HepG2 (cell line): Measurements from ENCODE around the gene TPRN. TPM values are rescaled to one million over a fixed set of nuclear protein-coding genes. Genes with fewer than 3 reads are reported as not detected.

Experiments used
- ATAC-seq: fragments of 200-7000 bp; cut with Tn5 transposase; 3 replicates; pipeline ENCODE4 v1.9.1; 2020; ENCODE audit warnings: mild to moderate bottlenecking, moderate library complexity
- BruUV-seq: library from RNA; stranded (reverse); fragments of 400-500 nt; replicated peaks from 2 replicates; lab custom pipeline; 2021; lab: Mats Ljungman, UMichigan
- CTCF ChIA-PET: fragments of 300-600 bp; formaldehyde crosslinking; extraction: SDS; loops from one replicate; lab custom pipeline; 2021; ENCODE audit warnings: low total read pairs, inconsistent platforms, low intra/inter-chr PET ratio; lab: Yijun Ruan, JAX
- POLR2A ChIA-PET: fragments of 350-600 bp; sonication (Branson Sonifier 250); formaldehyde crosslinking; loops from one replicate; lab custom pipeline; 2020; ENCODE audit warnings: antibody characterized with exemption, inconsistent platforms; lab: Yijun Ruan, JAX
- DNase-seq: peaks from one replicate; pipeline ENCODE4 v3.0.0-alpha.2; 2015; ENCODE audit warnings: low spot score
- FAIRE-seq: peaks from 3 replicates; lab custom pipeline; 2011; peaks lifted over from hg19 to GRCh38; lab: Jason Lieb, UNC
- H2AFZ ChIP-seq: one replicate; pipeline ENCODE4 v1.6.1; 2011; ENCODE audit warnings: low read length, inconsistent platforms
- H3K27ac ChIP-seq: fragments of 300-600 bp; 3 replicates; pipeline ENCODE4 v1.8.0; 2011; ENCODE audit warnings: mixed run types, mild to moderate bottlenecking, mixed read lengths, low read length, inconsistent platforms; ENCODE audit not compliant: insufficient read depth; ENCODE audit errors: extremely low read length
- H3K27me3 ChIP-seq, 2 experiments: fragments of 200-600 bp in 1 of 2; 2 replicates in 1 of 2; 3 replicates in 1 of 2; pipeline versions ENCODE4 v1.6.0 to v1.8.0; 2011; ENCODE audit warnings: low read length in 2 of 2, mild to moderate bottlenecking in 2 of 2, moderate library complexity in 2 of 2, inconsistent platforms in 1 of 2; ENCODE audit not compliant: insufficient read depth in 2 of 2, control insufficient read depth in 1 of 2
- H3K36me3 ChIP-seq, 2 experiments: fragments of 200-600 bp in 1 of 2; replicated peaks in 1 of 2; 2 replicates in 1 of 2; 3 replicates in 1 of 2; pipeline versions ENCODE4 v1.5.1 to v1.8.0; 2011; ENCODE audit warnings: low read length in 2 of 2, inconsistent platforms in 1 of 2; ENCODE audit not compliant: insufficient read depth in 2 of 2, control insufficient read depth in 1 of 2
- H3K4me1 ChIP-seq: 2 replicates; pipeline ENCODE4 v1.5.1; 2012; ENCODE audit warnings: low read length, inconsistent platforms; ENCODE audit not compliant: insufficient read depth
- H3K4me2 ChIP-seq: 2 replicates; pipeline ENCODE4 v1.6.0; 2011; ENCODE audit warnings: low read depth, low read length, inconsistent platforms
- H3K4me3 ChIP-seq, 3 experiments: fragments of 200-600 bp in 1 of 3; sonication (generic), shearing (Covaris generic) in 1 of 3; replicated peaks in 1 of 3; 2 replicates each; pipeline ENCODE4 v1.5.1; 2011 to 2016; ENCODE audit warnings: low read length in 3 of 3, inconsistent platforms in 2 of 3, low read depth in 2 of 3, mild to moderate bottlenecking in 2 of 3, control low read depth in 1 of 3, mixed read lengths in 1 of 3; ENCODE audit not compliant: insufficient read depth in 1 of 3
- H3K79me2 ChIP-seq: one replicate; pipeline ENCODE4 v1.6.1; 2011; ENCODE audit warnings: low read length, inconsistent platforms; ENCODE audit not compliant: insufficient read depth
- H3K9ac ChIP-seq: 2 replicates; pipeline ENCODE4 v1.6.0; 2011; ENCODE audit warnings: mild to moderate bottlenecking, low read depth, low read length, inconsistent platforms; ENCODE audit not compliant: insufficient read depth
- H3K9me3 ChIP-seq: 2 replicates; pipeline ENCODE4 v1.5.1; 2012; ENCODE audit warnings: mild to moderate bottlenecking, low read length
- H4K20me1 ChIP-seq: 2 replicates; pipeline ENCODE4 v1.6.0; 2011; ENCODE audit warnings: inconsistent platforms, mild to moderate bottlenecking, low read length, moderate library complexity; ENCODE audit not compliant: insufficient read depth
- AKAP8 ChIP-seq: sonication (generic); formaldehyde crosslinking; IDR thresholded peaks from 2 replicates; pipeline ENCODE4 v1.5.1; 2020; ENCODE audit warnings: mild to moderate bottlenecking, missing genetic modification reagents
- FOXA1 ChIP-seq, 2 experiments: fragments of 450-650 bp in 1 of 2; sonication (generic) in 1 of 2; formaldehyde crosslinking in 1 of 2; IDR thresholded peaks; 2 replicates each; pipeline versions ENCODE4 v1.4.0 to v1.6.1; 2016 to 2020; ENCODE audit warnings: missing genetic modification reagents in 1 of 2
- GATAD1 ChIP-seq: IDR thresholded peaks from 2 replicates; pipeline ENCODE4 v1.6.1; 2016; ENCODE audit warnings: missing genetic modification reagents, missing compliant biosample characterization
- GLI4 ChIP-seq: sonication (generic); formaldehyde crosslinking; IDR thresholded peaks from 2 replicates; pipeline ENCODE4 v1.5.1; 2020; ENCODE audit warnings: missing genetic modification reagents, mild to moderate bottlenecking, moderate library complexity, borderline replicate concordance
- MAFG ChIP-seq: sonication (generic); formaldehyde crosslinking; IDR thresholded peaks from 2 replicates; pipeline ENCODE4 v1.5.1; 2020; ENCODE audit warnings: mild to moderate bottlenecking, missing genetic modification reagents
- MIXL1 ChIP-seq: IDR thresholded peaks from 2 replicates; pipeline ENCODE4 v1.6.1; 2016
- RELA ChIP-seq: sonication (generic); formaldehyde crosslinking; IDR thresholded peaks from 2 replicates; pipeline ENCODE4 v1.4.0; 2020; ENCODE audit warnings: missing genetic modification reagents
- ZNF354B ChIP-seq: sonication (generic); formaldehyde crosslinking; IDR thresholded peaks from 2 replicates; pipeline ENCODE4 v1.8.0; 2022; ENCODE audit warnings: mild to moderate bottlenecking, missing genetic modification reagents
- ZNF589 ChIP-seq: sonication (generic); formaldehyde crosslinking; conservative IDR thresholded peaks from 2 replicates; pipeline ENCODE4 v1.8.0; 2022; ENCODE audit warnings: mild to moderate bottlenecking, moderate library complexity, missing genetic modification reagents
- WGBS: methylation state at CpG from one replicate; pipeline ENCODE4 v1.1.6; 2017; ENCODE audit warnings: low lambda C conversion rate; 5-methylcytosine and 5-hydroxymethylcytosine counted together
- in situ Hi-C: cut with HindIII; loops from 2 replicates; pipeline ENCODE4 v1.10.0; 2017; ENCODE audit warnings: low pct_unique_long_range_greater_than_20kb; ENCODE audit not compliant: extremely low pct_ligation_motif_present
- intact Hi-C: fragments of 100-400 bp; cut with micrococcal nuclease; formaldehyde crosslinking; loops from one replicate; pipeline ENCODE4 v1.10.0; 2022; ENCODE audit not compliant: unreplicated experiment
- polyA plus RNA-seq, 8 experiments: library from polyadenylated mRNA; depleted of rRNA in 3 of 8; stranded (reverse) in 7 of 8; unstranded in 1 of 8; fragments of >200 nt; fragmentation: Illumina TruSeq in 4 of 8; extraction: Trizol in 4 of 8; gene quantifications; 2 replicates each; pipeline versions ENCODE4 v1.2.1 to v1.2.3, GENCODE V29; 2011 to 2016; ENCODE audit warnings: low read depth in 4 of 8, missing spikeins in 1 of 8, mixed read lengths in 1 of 8; ENCODE audit not compliant: insufficient read depth in 1 of 8
- total RNA-seq, 5 experiments: library from RNA; depleted of rRNA; stranded (reverse); fragments of >200 nt; fragmentation: Illumina TruSeq; extraction: Trizol; gene quantifications; 2 replicates each; pipeline ENCODE4 v1.2.3, GENCODE V29; 2016; ENCODE audit warnings: low read depth in 1 of 5
- TF ChIP-seq, protein P1 (sequence below): sonication (generic); formaldehyde crosslinking; IDR thresholded peaks from 2 replicates; pipeline ENCODE4 v1.4.0; 2020; ENCODE audit warnings: missing genetic modification reagents
- TF ChIP-seq, protein P2 (sequence below): sonication (generic); formaldehyde crosslinking; IDR thresholded peaks from 2 replicates; pipeline ENCODE4 v1.5.1; 2020; ENCODE audit warnings: mild to moderate bottlenecking, missing genetic modification reagents
- TF ChIP-seq, protein P3 (sequence below): sonication (generic); formaldehyde crosslinking; IDR thresholded peaks from 2 replicates; pipeline ENCODE4 v1.8.1; 2023; ENCODE audit warnings: mild to moderate bottlenecking, missing genetic modification reagents, borderline replicate concordance
- TF ChIP-seq, protein P4 (sequence below): sonication (generic); formaldehyde crosslinking; IDR thresholded peaks from 2 replicates; pipeline ENCODE4 v1.5.1; 2020; ENCODE audit warnings: missing genetic modification reagents, mild to moderate bottlenecking, borderline replicate concordance

Gene TPRN
- total and polyA plus RNA-seq, 2 of the 13 experiments (the other 11 are each of a cell fraction or from before 2014, with no cell fraction given), result 10.1 to 19.2 TPM

DNA sequence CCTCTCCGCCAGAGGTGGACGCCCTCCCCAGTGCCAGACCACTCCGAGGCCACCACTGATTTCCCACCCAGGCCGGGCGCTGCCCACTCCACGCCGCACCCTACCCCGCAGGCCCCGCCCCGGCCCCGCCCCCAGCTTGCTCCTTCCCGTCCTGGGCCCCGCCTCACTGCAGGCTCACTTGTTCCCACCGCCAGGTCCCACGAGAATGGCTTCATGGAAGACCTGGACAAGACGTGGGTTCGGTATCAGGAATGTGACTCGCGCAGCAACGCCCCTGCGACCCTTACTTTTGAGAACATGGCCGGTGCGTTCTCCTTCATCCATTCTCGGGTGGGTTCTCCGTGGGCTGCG, 37.2 kb downstream of the TPRN start:
- Histone ChIP-seq H4K20me1 (no peaks in the 10 kb centered on the region), H3K36me3 (no peaks in the 10 kb centered on the region), H3K9ac (no peak overlapping the region), H3K79me2 (no peaks in the 10 kb centered on the region), H3K9me3 (no peaks in the 10 kb centered on the region), H3K4me3 (peak overlapping the region in 1 of 3 experiments; percentile 62; a peak in 1 of 6 replicates), H3K4me1 (no peaks in the 10 kb centered on the region), H3K27ac (no peak overlapping the region), H3K4me2 (peak overlapping the region; percentile 63; the same call in 1 of the 2 replicates), H2AFZ (no peak overlapping the region), H3K27me3 (peaks cover 23 to 89% of the 10 kb centered on the region in 2 experiments; a peak in 4 of 5 replicates)
- FAIRE-seq, result no peak
- intact Hi-C loops (no loop called here), in situ Hi-C loops (no loop called here)
- DNase-seq, result no peak
- POLR2A ChIA-PET, result interaction anchor here (0.7 to 1.3 kb wide), 5 partner anchors 12 to 73 kb away, joined by 3 to 9 read pairs (median 5); partner anchors contain the start of genes ANAPC2, SSNA1 and TPRN
- ATAC-seq, result no peak
- no TSS peak for BruUV-seq
- WGBS, result 56% methylated on average over 23 of the region's 26 CpGs
- CTCF ChIA-PET, result interaction anchor here (0.8 to 1.1 kb wide), 2 partner anchors 65 to 72 kb away, joined by 3 read pairs; no protein-coding TSS in a partner anchor
- TF ChIP-seq ZNF354B (no peak), ZNF589 (CRISPR knock-in tag) (no peak), GLI4 (no peak), MAFG (CRISPR knock-in tag) (no peak), GATAD1 (CRISPR knock-in tag) (no peak), FOXA1 (IDR thresholded peaks at IDR 0.05) (no peak), FOXA1 (CRISPR knock-in tag; IDR thresholded peaks at IDR 0.05) (no peak), RELA (no peak), AKAP8 (CRISPR knock-in tag) (no peak), MIXL1 (CRISPR knock-in tag) (no peak)
- TF ChIP-seq, protein P1, sequence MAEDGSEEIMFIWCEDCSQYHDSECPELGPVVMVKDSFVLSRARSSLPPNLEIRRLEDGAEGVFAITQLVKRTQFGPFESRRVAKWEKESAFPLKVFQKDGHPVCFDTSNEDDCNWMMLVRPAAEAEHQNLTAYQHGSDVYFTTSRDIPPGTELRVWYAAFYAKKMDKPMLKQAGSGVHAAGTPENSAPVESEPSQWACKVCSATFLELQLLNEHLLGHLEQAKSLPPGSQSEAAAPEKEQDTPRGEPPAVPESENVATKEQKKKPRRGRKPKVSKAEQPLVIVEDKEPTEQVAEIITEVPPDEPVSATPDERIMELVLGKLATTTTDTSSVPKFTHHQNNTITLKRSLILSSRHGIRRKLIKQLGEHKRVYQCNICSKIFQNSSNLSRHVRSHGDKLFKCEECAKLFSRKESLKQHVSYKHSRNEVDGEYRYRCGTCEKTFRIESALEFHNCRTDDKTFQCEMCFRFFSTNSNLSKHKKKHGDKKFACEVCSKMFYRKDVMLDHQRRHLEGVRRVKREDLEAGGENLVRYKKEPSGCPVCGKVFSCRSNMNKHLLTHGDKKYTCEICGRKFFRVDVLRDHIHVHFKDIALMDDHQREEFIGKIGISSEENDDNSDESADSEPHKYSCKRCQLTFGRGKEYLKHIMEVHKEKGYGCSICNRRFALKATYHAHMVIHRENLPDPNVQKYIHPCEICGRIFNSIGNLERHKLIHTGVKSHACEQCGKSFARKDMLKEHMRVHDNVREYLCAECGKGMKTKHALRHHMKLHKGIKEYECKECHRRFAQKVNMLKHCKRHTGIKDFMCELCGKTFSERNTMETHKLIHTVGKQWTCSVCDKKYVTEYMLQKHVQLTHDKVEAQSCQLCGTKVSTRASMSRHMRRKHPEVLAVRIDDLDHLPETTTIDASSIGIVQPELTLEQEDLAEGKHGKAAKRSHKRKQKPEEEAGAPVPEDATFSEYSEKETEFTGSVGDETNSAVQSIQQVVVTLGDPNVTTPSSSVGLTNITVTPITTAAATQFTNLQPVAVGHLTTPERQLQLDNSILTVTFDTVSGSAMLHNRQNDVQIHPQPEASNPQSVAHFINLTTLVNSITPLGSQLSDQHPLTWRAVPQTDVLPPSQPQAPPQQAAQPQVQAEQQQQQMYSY, result no peak
- TF ChIP-seq, protein P2, sequence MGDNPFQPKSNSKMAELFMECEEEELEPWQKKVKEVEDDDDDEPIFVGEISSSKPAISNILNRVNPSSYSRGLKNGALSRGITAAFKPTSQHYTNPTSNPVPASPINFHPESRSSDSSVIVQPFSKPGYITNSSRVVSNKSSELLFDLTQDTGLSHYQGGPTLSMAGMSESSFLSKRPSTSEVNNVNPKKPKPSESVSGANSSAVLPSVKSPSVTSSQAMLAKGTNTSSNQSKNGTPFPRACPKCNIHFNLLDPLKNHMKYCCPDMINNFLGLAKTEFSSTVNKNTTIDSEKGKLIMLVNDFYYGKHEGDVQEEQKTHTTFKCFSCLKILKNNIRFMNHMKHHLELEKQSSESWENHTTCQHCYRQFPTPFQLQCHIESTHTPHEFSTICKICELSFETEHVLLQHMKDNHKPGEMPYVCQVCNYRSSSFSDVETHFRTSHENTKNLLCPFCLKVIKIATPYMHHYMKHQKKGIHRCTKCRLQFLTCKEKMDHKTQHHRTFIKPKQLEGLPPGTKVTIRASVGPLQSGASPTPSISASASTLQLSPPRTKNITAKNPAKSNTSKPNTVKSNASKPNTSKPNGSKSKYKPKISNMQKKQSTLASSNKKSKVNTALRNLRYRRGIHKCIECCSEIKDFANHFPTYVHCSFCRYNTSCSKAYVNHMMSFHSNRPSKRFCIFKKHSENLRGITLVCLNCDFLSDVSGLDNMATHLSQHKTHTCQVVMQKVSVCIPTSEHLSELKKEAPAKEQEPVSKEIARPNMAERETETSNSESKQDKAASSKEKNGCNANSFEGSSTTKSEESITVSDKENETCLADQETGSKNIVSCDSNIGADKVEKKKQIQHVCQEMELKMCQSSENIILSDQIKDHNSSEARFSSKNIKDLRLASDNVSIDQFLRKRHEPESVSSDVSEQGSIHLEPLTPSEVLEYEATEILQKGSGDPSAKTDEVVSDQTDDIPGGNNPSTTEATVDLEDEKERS (CRISPR knock-in tag), result no peak
- TF ChIP-seq, protein P3, sequence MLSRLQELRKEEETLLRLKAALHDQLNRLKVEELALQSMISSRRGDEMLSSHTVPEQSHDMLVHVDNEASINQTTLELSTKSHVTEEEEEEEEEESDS, result no peak
- TF ChIP-seq, protein P4, sequence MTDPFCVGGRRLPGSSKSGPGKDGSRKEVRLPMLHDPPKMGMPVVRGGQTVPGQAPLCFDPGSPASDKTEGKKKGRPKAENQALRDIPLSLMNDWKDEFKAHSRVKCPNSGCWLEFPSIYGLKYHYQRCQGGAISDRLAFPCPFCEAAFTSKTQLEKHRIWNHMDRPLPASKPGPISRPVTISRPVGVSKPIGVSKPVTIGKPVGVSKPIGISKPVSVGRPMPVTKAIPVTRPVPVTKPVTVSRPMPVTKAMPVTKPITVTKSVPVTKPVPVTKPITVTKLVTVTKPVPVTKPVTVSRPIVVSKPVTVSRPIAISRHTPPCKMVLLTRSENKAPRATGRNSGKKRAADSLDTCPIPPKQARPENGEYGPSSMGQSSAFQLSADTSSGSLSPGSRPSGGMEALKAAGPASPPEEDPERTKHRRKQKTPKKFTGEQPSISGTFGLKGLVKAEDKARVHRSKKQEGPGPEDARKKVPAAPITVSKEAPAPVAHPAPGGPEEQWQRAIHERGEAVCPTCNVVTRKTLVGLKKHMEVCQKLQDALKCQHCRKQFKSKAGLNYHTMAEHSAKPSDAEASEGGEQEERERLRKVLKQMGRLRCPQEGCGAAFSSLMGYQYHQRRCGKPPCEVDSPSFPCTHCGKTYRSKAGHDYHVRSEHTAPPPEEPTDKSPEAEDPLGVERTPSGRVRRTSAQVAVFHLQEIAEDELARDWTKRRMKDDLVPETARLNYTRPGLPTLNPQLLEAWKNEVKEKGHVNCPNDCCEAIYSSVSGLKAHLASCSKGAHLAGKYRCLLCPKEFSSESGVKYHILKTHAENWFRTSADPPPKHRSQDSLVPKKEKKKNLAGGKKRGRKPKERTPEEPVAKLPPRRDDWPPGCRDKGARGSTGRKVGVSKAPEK (CRISPR knock-in tag), result no peak
